SK-N-SH treated with all-trans-retinoic acid at 6 μM for 48 hours (cell line): ENCODE measurements around the gene RSPH9.

Experiments
- CSRNP3 ChIP-seq: fragments of 250-450 bp; sonication (Bioruptor Pico); IDR thresholded peaks from 2 replicates; pipeline ENCODE4 v1.5.1; 2021; ENCODE audit warnings: mild to moderate bottlenecking, moderate library complexity
- PATZ1 ChIP-seq: fragments of 250-450 bp; sonication (Bioruptor Pico); IDR thresholded peaks from 2 replicates; pipeline ENCODE4 v1.8.0; 2020; ENCODE audit warnings: mild to moderate bottlenecking, moderate library complexity, borderline replicate concordance
- TCF4 ChIP-seq: fragments of 250-450 bp; sonication (Bioruptor Pico); IDR thresholded peaks from 2 replicates; pipeline ENCODE4 v1.8.0; 2021; ENCODE audit warnings: mild to moderate bottlenecking, moderate library complexity, borderline replicate concordance
- TSHZ2 ChIP-seq: fragments of 250-450 bp; sonication (Bioruptor Pico); IDR thresholded peaks from 2 replicates; pipeline ENCODE4 v1.5.0; 2020; ENCODE audit warnings: mild to moderate bottlenecking, moderate library complexity
- ZC3H10 ChIP-seq: fragments of 250-450 bp; sonication (Bioruptor Pico); IDR thresholded peaks from 2 replicates; pipeline ENCODE4 v1.5.1; 2021; ENCODE audit warnings: mild to moderate bottlenecking, moderate library complexity
- ZFP3 ChIP-seq: fragments of 250-450 bp; sonication (Bioruptor Pico); IDR thresholded peaks from 2 replicates; pipeline ENCODE4 v1.5.0; 2020; ENCODE audit warnings: mild to moderate bottlenecking, moderate library complexity
- ZFP30 ChIP-seq: fragments of 450-650 bp; formaldehyde crosslinking; IDR thresholded peaks from 2 replicates; pipeline ENCODE4 v1.5.0; 2022; ENCODE audit warnings: mild to moderate bottlenecking, moderate library complexity
- ZNF565 ChIP-seq: fragments of 450-650 bp; formaldehyde crosslinking; conservative IDR thresholded peaks from 2 replicates; pipeline ENCODE4 v1.5.0; 2020; ENCODE audit warnings: low read depth, mild to moderate bottlenecking, moderate library complexity

DNA sequence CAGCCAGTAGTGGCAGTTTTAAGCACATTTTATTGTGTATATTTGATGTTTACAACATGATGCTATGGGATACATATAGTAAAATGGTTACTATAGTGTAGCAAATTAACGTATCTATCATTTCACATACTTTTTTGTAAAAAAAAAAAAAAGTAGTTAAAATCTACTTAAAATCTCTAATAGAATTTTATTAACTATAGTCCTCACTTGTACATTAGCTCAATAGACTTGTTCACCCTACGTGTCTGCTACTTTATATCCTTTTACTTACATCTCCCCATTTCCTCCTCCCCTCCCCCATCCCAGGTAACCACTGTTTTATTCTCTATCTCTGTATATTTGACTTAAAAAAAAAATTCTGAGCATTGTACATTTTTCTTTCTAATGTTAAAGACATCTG lies 38.8 kb upstream of the RSPH9 start:
- TF ChIP-seq ZFP3 (CRISPR knock-in tag) (no peak), PATZ1 (CRISPR knock-in tag) (no peak), ZC3H10 (CRISPR knock-in tag) (no peak), TCF4 (CRISPR knock-in tag) (no peak), CSRNP3 (no peak), TSHZ2 (no peak), ZNF565 (CRISPR knock-in tag) (no peak), ZFP30 (CRISPR knock-in tag) (no peak)
